ENCODE data around the gene CYB561D1. TPM values are rescaled to one million over a fixed set of nuclear protein-coding genes. Genes with fewer than 3 reads are reported as not detected.

The CYB561D1 gene
- total RNA-seq, 2 donors from 2014 or later, result 4.8 to 6.5 TPM

DNA sequence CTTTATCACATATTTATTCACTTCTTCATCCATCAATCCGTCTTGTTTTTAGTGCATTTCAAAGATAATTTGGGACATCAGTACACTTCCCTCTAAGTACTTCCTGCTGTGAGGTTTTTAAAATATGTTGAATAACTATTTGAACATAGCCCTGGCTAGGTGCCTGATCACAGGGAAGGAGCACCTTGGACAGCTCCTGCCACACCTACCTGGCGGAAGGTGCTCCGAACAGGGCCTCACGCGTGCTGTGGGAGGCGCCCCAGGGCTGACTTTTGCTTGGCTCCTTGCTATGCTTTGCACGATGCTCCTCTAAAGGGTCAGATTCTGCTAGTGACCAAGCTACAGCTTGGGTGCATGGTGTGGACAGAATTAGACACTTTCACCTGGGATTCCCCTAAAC is 15.1 kb upstream of the CYB561D1 start:
- no peak overlapping the region for H3K9ac ChIP-seq (ENCODE audit: extremely low read depth, low read length, poor library complexity, severe bottlenecking)
- no peak overlapping the region for H3K4me3 ChIP-seq (ENCODE audit: low read length)
- TF ChIP-seq, protein P1, sequence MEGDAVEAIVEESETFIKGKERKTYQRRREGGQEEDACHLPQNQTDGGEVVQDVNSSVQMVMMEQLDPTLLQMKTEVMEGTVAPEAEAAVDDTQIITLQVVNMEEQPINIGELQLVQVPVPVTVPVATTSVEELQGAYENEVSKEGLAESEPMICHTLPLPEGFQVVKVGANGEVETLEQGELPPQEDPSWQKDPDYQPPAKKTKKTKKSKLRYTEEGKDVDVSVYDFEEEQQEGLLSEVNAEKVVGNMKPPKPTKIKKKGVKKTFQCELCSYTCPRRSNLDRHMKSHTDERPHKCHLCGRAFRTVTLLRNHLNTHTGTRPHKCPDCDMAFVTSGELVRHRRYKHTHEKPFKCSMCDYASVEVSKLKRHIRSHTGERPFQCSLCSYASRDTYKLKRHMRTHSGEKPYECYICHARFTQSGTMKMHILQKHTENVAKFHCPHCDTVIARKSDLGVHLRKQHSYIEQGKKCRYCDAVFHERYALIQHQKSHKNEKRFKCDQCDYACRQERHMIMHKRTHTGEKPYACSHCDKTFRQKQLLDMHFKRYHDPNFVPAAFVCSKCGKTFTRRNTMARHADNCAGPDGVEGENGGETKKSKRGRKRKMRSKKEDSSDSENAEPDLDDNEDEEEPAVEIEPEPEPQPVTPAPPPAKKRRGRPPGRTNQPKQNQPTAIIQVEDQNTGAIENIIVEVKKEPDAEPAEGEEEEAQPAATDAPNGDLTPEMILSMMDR (conservative IDR thresholded peaks at IDR 0.05), result peak; percentile 40
- H3K9me3 ChIP-seq (ENCODE audit: control insufficient read depth, low read length), result no peaks in the 10 kb centered on the region
- Mint-ChIP-seq H3K27me3 (ENCODE audit: insufficient read depth) (peaks cover 16% of the 10 kb centered on the region), H3K4me1 (peaks cover 16% of the 10 kb centered on the region), H3K27ac (no peak overlapping the region), H3K4me3 (no peak overlapping the region), H3K36me3 (ENCODE audit: low read depth) (no peaks in the 10 kb centered on the region), H3K9me3 (no peaks in the 10 kb centered on the region)
- H3K27me3 ChIP-seq (ENCODE audit: control insufficient read depth, insufficient read depth, low read length, poor library complexity, severe bottlenecking), result peaks cover 23% of the 10 kb centered on the region
- H3K36me3 ChIP-seq (ENCODE audit: control insufficient read depth, insufficient read depth, low read length), result no peaks in the 10 kb centered on the region
- H3K27ac ChIP-seq (ENCODE audit: low read depth, low read length), result no peak overlapping the region
- 40 to 41% methylated on average over 6 to 7 of the region's 7 CpGs for WGBS, 2 experiments (ENCODE audit: insufficient coverage in 1 of 2, insufficient read length in 1 of 2)
- H3K4me1 ChIP-seq (ENCODE audit: control insufficient read depth, insufficient read depth, low read length), result peaks cover 6% of the 10 kb centered on the region
- peak; percentile 87 for DNase-seq

GRCh38 chr1:109479311-109479710 is 14.6 kb upstream of the CYB561D1 start:
- Histone ChIP-seq H3K9ac (ENCODE audit: extremely low read depth, low read length, poor library complexity, severe bottlenecking) (no peak overlapping the region), H3K4me1 (ENCODE audit: control insufficient read depth, insufficient read depth, low read length) (peaks cover 6% of the 10 kb centered on the region), H3K36me3 (ENCODE audit: control insufficient read depth, insufficient read depth, low read length) (no peaks in the 10 kb centered on the region), H3K27ac (ENCODE audit: low read depth, low read length) (no peak overlapping the region), H3K9me3 (ENCODE audit: control insufficient read depth, low read length) (no peaks in the 10 kb centered on the region), H3K4me3 (ENCODE audit: low read length) (no peak overlapping the region), H3K27me3 (ENCODE audit: control insufficient read depth, insufficient read depth, low read length, poor library complexity, severe bottlenecking) (peaks cover 23% of the 10 kb centered on the region)
- Mint-ChIP-seq H3K4me3 (no peak overlapping the region), H3K27ac (no peak overlapping the region), H3K36me3 (ENCODE audit: low read depth) (no peaks in the 10 kb centered on the region), H3K27me3 (ENCODE audit: insufficient read depth) (peaks cover 16% of the 10 kb centered on the region), H3K4me1 (peaks cover 16% of the 10 kb centered on the region), H3K9me3 (no peaks in the 10 kb centered on the region)
- 80 to 81% methylated on average over 5 of the region's 5 CpGs for WGBS, 2 experiments (ENCODE audit: insufficient coverage in 1 of 2, insufficient read length in 1 of 2)
- DNase-seq, result no peak
- TF ChIP-seq, protein P1 (conservative IDR thresholded peaks at IDR 0.05), result no peak

DNA sequence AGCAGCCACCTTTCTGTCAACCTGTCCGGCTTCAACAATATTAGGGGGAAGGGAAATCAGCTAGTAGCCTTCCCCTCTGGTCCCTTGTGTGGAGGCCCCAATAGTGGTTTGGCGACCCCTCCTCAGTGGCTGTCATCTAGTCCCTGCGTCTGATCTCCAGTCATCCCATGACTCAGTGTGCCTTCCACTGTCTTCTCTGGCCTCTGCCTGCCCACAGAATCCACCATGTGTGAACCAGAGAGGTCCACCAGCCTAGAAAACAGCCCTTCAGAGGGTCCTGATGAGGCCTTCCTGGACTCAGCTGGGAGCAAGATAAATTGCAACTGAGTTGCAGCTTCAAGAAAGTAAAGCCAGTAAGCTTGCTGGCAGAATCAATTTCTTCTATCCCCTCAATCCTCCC is 14.0 kb upstream of the CYB561D1 start:
- H3K27me3 Mint-ChIP-seq (ENCODE audit: insufficient read depth), result peaks cover 11% of the 10 kb centered on the region
- no peak overlapping the region for H3K4me3 Mint-ChIP-seq
- TF ChIP-seq, protein P1 (conservative IDR thresholded peaks at IDR 0.05), result no peak
- H3K27ac Mint-ChIP-seq, result no peak overlapping the region
- peaks cover 21% of the 10 kb centered on the region for H3K4me1 Mint-ChIP-seq
- Histone ChIP-seq H3K4me3 (ENCODE audit: low read length) (no peak overlapping the region), H3K9me3 (ENCODE audit: control insufficient read depth, low read length) (no peaks in the 10 kb centered on the region), H3K36me3 (ENCODE audit: control insufficient read depth, insufficient read depth, low read length) (no peaks in the 10 kb centered on the region), H3K4me1 (ENCODE audit: control insufficient read depth, insufficient read depth, low read length) (peaks cover 6% of the 10 kb centered on the region), H3K27ac (ENCODE audit: low read depth, low read length) (no peak overlapping the region), H3K27me3 (ENCODE audit: control insufficient read depth, insufficient read depth, low read length, poor library complexity, severe bottlenecking) (peaks cover 23% of the 10 kb centered on the region), H3K9ac (ENCODE audit: extremely low read depth, low read length, poor library complexity, severe bottlenecking) (no peak overlapping the region)
- DNase-seq, result no peak
- 90 to 100% methylated on average over 1 to 3 of the region's 3 CpGs for WGBS, 2 experiments (ENCODE audit: insufficient coverage in 1 of 2, insufficient read length in 1 of 2)
- no peaks in the 10 kb centered on the region for H3K36me3 Mint-ChIP-seq (ENCODE audit: low read depth)
- H3K9me3 Mint-ChIP-seq, result no peaks in the 10 kb centered on the region
